ENCODE measurements around the gene FHIT.

The FHIT gene

GRCh38 chr3:59710554-59710953 is 1540.7 kb downstream of the FHIT start:
- no peak for DNase-seq (ENCODE audit: low spot score)

DNA sequence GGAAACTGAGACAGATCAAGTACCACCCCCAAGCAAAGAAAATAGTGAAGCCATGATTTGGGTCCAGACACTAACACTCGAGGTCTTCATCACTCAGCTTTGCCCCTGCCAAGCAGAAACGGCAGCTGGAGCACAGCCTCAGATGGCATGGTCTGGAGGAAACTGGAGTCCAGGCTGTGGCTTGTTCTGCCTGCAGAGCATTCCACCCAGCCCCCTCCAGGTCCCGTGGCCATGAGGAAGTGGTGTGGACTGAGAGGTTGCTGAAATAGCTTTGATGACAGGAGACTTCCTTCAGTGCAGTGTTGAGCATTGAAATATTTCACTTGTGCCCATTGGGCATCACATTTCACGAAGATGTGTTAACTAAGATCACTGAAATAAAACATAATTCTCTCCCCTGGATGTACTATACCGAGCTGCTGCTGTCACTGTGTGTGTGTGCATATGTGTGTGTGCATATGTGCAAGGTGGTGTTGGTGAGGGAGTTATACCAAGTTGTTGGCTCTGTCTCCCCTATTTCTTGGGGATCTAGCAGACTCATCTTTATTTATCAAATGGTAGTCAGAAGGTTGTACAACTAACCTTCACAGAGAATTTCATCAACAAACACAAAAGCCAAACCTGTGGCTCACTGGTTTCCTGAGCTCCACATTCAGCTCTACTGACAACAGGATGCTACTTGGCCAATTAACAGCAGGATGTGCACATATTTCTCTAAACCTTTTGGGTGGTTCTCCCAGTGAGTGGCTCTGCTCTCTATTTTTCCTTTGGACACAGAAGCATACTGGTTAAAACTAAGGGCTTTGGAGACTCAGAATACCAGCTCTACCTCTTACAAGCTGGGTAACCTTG is 1541.3 kb downstream of the FHIT start:
- peak; percentile 1 for DNase-seq (ENCODE audit: low spot score)

DNA sequence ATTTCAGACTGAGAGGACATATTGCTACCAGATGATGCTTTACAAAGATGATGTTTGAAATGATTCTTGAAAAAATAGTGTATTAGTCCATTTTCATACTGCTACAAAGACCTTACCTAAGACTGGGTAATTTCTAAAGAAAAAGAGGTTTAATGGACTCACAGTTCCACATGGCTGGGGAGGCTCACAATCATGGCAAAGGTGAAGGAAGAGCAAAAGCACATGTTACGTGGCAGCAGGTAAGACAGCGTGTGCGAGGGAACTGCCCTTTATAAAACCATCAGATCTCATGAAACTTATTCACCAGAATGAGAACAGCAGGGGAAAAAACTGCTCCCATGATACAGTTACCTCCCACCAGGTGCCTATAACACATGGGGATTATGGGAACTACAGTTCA is 1543.0 kb downstream of the FHIT start:
- DNase-seq (ENCODE audit: low spot score): no peak

DNA sequence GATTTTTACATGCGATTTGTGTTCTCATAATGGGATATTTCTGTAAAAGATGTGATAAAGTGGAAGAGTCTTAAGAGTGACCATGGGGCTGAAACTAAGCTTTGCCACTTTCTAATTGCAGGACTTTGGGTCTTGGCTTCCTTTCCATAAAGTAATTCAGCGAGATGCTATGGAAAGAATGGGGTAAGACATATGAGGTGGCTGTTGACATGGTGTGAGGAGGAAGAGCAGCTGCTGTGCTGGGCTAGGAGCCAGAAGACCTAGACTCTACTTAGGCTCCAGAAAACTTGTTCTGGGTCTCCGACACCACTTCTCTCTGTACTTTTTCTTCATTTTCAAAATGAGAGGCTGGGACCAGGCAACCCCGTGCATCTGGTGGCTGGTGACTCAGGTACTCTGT is 1547.0 kb downstream of the FHIT start:
- DNase-seq (ENCODE audit: low spot score): no peak

DNA sequence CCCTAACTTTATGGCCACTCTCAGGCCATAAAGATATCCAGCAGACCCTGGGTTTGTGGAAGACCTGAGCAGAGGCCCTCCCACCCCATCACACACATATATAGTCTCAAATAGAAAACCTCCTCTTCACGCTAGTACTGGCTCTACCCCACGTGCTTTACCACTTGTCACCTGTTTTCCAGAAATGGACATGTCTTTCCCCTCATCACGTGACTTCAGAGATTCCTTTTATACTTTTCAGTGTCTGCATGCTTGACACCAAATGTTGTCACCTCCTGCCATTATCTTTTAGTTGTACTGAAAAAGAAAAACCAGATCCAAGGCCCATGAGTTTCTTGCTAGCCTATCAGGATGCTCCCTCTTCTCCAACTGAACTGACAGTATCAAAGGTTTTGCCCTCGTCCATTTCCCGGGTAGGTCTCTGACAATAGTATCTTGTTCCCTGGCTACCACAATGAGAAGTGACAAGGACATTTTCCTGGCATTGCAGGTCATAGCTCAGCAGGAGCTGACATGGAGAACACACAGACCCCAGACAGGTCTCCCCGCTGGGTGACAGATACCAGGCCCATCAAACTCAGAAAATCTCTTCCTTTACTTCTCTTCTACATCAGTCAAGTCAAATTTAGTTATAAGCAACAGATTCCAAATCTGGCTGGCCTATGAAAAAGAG is 1551.5 kb downstream of the FHIT start:
- DNase-seq (ENCODE audit: low spot score): no peak
